ENCODE results near the gene ALPK1.

The ALPK1 gene

DNA sequence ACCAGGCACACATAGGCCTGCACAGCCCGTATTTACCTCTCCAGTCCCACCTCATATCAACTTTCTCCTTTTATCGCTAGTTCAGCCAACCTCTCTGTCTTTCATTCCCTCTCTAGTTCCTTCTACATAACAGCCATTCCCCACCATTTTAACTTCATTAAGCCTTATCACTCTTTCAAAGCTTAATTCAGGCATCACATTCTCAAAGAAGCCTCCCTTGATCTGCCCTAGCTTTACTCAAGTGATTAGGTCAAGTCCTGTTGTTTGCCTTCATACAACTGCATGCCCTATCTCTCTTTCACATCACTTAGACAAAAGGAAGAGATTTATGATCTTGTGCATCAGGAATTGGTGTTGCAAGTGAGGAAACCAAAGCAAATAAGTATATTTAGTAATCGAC lies 74.2 kb downstream of the ALPK1 start:
- no peak for ATAC-seq
- TF ChIP-seq ESRRG (CRISPR knock-in tag; IDR thresholded peaks at IDR 0.05) (no peak), TCF4 (CRISPR knock-in tag; IDR thresholded peaks at IDR 0.05; ENCODE audit: borderline replicate concordance) (no peak), TOX (CRISPR knock-in tag; IDR thresholded peaks at IDR 0.05; ENCODE audit: borderline replicate concordance) (no peak), OSR1 (CRISPR knock-in tag; IDR thresholded peaks at IDR 0.05) (no peak), GLIS3 (CRISPR knock-in tag; IDR thresholded peaks at IDR 0.05) (no peak), ZFP30 (CRISPR knock-in tag; IDR thresholded peaks at IDR 0.05) (no peak), ARNTL (CRISPR knock-in tag; IDR thresholded peaks at IDR 0.05; ENCODE audit: borderline replicate concordance, low read depth) (no peak), TSHZ2 (CRISPR knock-in tag; IDR thresholded peaks at IDR 0.05) (no peak), CSDC2 (CRISPR knock-in tag; IDR thresholded peaks at IDR 0.05) (no peak), ZC3H10 (CRISPR knock-in tag; IDR thresholded peaks at IDR 0.05) (no peak), SNAI2 (CRISPR knock-in tag; IDR thresholded peaks at IDR 0.05) (no peak), PPARA (CRISPR knock-in tag; IDR thresholded peaks at IDR 0.05; ENCODE audit: borderline replicate concordance) (no peak), POU6F1 (CRISPR knock-in tag; IDR thresholded peaks at IDR 0.05; ENCODE audit: borderline replicate concordance, low read depth) (no peak), PATZ1 (CRISPR knock-in tag; IDR thresholded peaks at IDR 0.05; ENCODE audit: borderline replicate concordance) (no peak), ISL1 (CRISPR knock-in tag; IDR thresholded peaks at IDR 0.05) (no peak), ZFP3 (CRISPR knock-in tag; IDR thresholded peaks at IDR 0.05) (no peak), BACH2 (CRISPR knock-in tag; IDR thresholded peaks at IDR 0.05; ENCODE audit: borderline replicate concordance) (no peak), ZNF70 (CRISPR knock-in tag; IDR thresholded peaks at IDR 0.05) (no peak)
- TF ChIP-seq, protein P1, sequence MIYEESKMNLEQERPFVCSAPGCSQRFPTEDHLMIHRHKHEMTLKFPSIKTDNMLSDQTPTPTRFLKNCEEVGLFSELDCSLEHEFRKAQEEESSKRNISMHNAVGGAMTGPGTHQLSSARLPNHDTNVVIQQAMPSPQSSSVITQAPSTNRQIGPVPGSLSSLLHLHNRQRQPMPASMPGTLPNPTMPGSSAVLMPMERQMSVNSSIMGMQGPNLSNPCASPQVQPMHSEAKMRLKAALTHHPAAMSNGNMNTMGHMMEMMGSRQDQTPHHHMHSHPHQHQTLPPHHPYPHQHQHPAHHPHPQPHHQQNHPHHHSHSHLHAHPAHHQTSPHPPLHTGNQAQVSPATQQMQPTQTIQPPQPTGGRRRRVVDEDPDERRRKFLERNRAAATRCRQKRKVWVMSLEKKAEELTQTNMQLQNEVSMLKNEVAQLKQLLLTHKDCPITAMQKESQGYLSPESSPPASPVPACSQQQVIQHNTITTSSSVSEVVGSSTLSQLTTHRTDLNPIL (CRISPR knock-in tag; IDR thresholded peaks at IDR 0.05; ENCODE audit: low read depth): no peak
- TF ChIP-seq, protein P2, sequence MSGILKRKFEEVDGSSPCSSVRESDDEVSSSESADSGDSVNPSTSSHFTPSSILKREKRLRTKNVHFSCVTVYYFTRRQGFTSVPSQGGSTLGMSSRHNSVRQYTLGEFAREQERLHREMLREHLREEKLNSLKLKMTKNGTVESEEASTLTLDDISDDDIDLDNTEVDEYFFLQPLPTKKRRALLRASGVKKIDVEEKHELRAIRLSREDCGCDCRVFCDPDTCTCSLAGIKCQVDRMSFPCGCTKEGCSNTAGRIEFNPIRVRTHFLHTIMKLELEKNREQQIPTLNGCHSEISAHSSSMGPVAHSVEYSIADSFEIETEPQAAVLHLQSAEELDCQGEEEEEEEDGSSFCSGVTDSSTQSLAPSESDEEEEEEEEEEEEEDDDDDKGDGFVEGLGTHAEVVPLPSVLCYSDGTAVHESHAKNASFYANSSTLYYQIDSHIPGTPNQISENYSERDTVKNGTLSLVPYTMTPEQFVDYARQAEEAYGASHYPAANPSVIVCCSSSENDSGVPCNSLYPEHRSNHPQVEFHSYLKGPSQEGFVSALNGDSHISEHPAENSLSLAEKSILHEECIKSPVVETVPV (CRISPR knock-in tag; IDR thresholded peaks at IDR 0.05): no peak

GRCh38 chr4:112374850-112375249 lies 77.7 kb downstream of the ALPK1 start:
- no peak for ATAC-seq
- TF ChIP-seq POU6F1 (CRISPR knock-in tag; IDR thresholded peaks at IDR 0.05; ENCODE audit: borderline replicate concordance, low read depth): no peak
- TF ChIP-seq CSDC2 (CRISPR knock-in tag; IDR thresholded peaks at IDR 0.05): no peak
- no peak for TF ChIP-seq ZFP3 (CRISPR knock-in tag; IDR thresholded peaks at IDR 0.05)
- TF ChIP-seq TSHZ2 (CRISPR knock-in tag; IDR thresholded peaks at IDR 0.05): no peak
- TF ChIP-seq ESRRG (CRISPR knock-in tag; IDR thresholded peaks at IDR 0.05): no peak
- no peak for TF ChIP-seq ARNTL (CRISPR knock-in tag; IDR thresholded peaks at IDR 0.05; ENCODE audit: borderline replicate concordance, low read depth)
- no peak for TF ChIP-seq BACH2 (CRISPR knock-in tag; IDR thresholded peaks at IDR 0.05; ENCODE audit: borderline replicate concordance)
- no peak for TF ChIP-seq PATZ1 (CRISPR knock-in tag; IDR thresholded peaks at IDR 0.05; ENCODE audit: borderline replicate concordance)
- no peak for TF ChIP-seq TOX (CRISPR knock-in tag; IDR thresholded peaks at IDR 0.05; ENCODE audit: borderline replicate concordance)
- no peak for TF ChIP-seq OSR1 (CRISPR knock-in tag; IDR thresholded peaks at IDR 0.05)
- no peak for TF ChIP-seq ZNF70 (CRISPR knock-in tag; IDR thresholded peaks at IDR 0.05)
- no peak for TF ChIP-seq ISL1 (CRISPR knock-in tag; IDR thresholded peaks at IDR 0.05)
- no peak for TF ChIP-seq ZNF565 (CRISPR knock-in tag; conservative IDR thresholded peaks at IDR 0.05; ENCODE audit: low read depth)
